SU-DHL-6 (cell line): ENCODE data around the gene TMEM238L.

Experiments
- H2AFZ ChIP-seq: fragments of 200-600 bp; sonication (generic); 2 replicates; pipeline ENCODE4 v1.6.1; 2014; ENCODE audit warnings: low read depth, mild to moderate bottlenecking, moderate library complexity, mixed read lengths, antibody characterized with exemption, low read length; ENCODE audit not compliant: severe bottlenecking
- H3F3A ChIP-seq: fragments of 200-600 bp; shearing (Covaris generic); 2 replicates; pipeline ENCODE4 v1.6.0; 2016; ENCODE audit warnings: antibody characterized with exemption, mild to moderate bottlenecking; ENCODE audit not compliant: insufficient read depth
- H3K27ac ChIP-seq: fragments of 200-600 bp; sonication (generic); 2 replicates; pipeline ENCODE4 v1.5.1; 2016; ENCODE audit warnings: low read depth, mild to moderate bottlenecking, low read length, moderate library complexity, mixed read lengths
- H3K27me3 ChIP-seq: fragments of 200-600 bp; sonication (generic), shearing (Covaris generic); 2 replicates; pipeline ENCODE4 v1.6.0; 2014; ENCODE audit warnings: mild to moderate bottlenecking, low read length
- H3K36me3 ChIP-seq: fragments of 200-600 bp; sonication (generic); 2 replicates; pipeline ENCODE4 v1.6.1; 2014; ENCODE audit warnings: mild to moderate bottlenecking, low read length, mixed read lengths
- H3K4me2 ChIP-seq: fragments of 300-600, 200-600 bp; shearing (Covaris generic), sonication (generic); 2 replicates; pipeline ENCODE4 v1.6.0; 2014; ENCODE audit warnings: low read length, low read depth, mild to moderate bottlenecking; ENCODE audit not compliant: poor library complexity, severe bottlenecking
- H3K4me3 ChIP-seq: fragments of 200-600 bp; sonication (generic); 2 replicates; pipeline ENCODE4 v1.5.1; 2014; ENCODE audit warnings: antibody characterized with exemption, low read length, mild to moderate bottlenecking, mixed read lengths; ENCODE audit not compliant: insufficient read depth, poor library complexity, severe bottlenecking
- H3K79me2 ChIP-seq: fragments of 200-600 bp; sonication (generic); 2 replicates; pipeline ENCODE4 v1.6.1; 2014; ENCODE audit warnings: mild to moderate bottlenecking, low read length, moderate library complexity; ENCODE audit not compliant: insufficient read depth
- H3K9ac ChIP-seq: fragments of 200-600 bp; sonication (generic); 2 replicates; pipeline ENCODE4 v1.7.0; 2014; ENCODE audit warnings: mild to moderate bottlenecking, low read length
- H3K9me2 ChIP-seq: fragments of 200-600 bp; sonication (generic); replicated peaks from 2 replicates; pipeline ENCODE4 v1.6.1; 2014; ENCODE audit warnings: low read length; ENCODE audit not compliant: insufficient read depth
- H3K9me3 ChIP-seq: fragments of 200-600 bp; sonication (generic); 2 replicates; pipeline ENCODE4 v1.6.1; 2014; ENCODE audit warnings: low read length, mixed read lengths; ENCODE audit not compliant: insufficient read depth
- H4K20me1 ChIP-seq: fragments of 200-600 bp; sonication (generic); 2 replicates; pipeline ENCODE4 v1.6.1; 2014; ENCODE audit warnings: low read depth, mild to moderate bottlenecking, antibody characterized with exemption, low read length, moderate library complexity, mixed read lengths
- EZH2phosphoT487 ChIP-seq: fragments of 200-600 bp; sonication (generic), shearing (Covaris generic); conservative IDR thresholded peaks from 2 replicates; pipeline ENCODE4 v1.6.1; 2018; ENCODE audit warnings: mild to moderate bottlenecking, antibody characterized with exemption, low read length, moderate library complexity, mixed read lengths
- TF ChIP-seq, protein P1 (sequence below): fragments of 200-600 bp; sonication (generic); IDR thresholded peaks from one replicate; pipeline ENCODE4 v1.5.1; 2017; ENCODE audit warnings: antibody characterized with exemption, mild to moderate bottlenecking, low read length, moderate library complexity; ENCODE audit not compliant: insufficient read depth, poor library complexity, severe bottlenecking

TMEM238L gene

GRCh38 chr17:10769840-10770239, 34.1 kb downstream of the TMEM238L start:
- Histone ChIP-seq H3K9me2 (no peaks in the 10 kb centered on the region), H3F3A (no peaks in the 10 kb centered on the region), H4K20me1 (no peaks in the 10 kb centered on the region), H3K9ac (no peak overlapping the region), H3K9me3 (no peaks in the 10 kb centered on the region), H3K4me3 (no peak overlapping the region), H3K27ac (no peak overlapping the region), H3K4me2 (no peak overlapping the region), H2AFZ (no peak overlapping the region), H3K79me2 (no peaks in the 10 kb centered on the region), H3K27me3 (no peaks in the 10 kb centered on the region; the same call in 1 of the 2 replicates), H3K36me3 (no peaks in the 10 kb centered on the region)
- TF ChIP-seq, protein P1, sequence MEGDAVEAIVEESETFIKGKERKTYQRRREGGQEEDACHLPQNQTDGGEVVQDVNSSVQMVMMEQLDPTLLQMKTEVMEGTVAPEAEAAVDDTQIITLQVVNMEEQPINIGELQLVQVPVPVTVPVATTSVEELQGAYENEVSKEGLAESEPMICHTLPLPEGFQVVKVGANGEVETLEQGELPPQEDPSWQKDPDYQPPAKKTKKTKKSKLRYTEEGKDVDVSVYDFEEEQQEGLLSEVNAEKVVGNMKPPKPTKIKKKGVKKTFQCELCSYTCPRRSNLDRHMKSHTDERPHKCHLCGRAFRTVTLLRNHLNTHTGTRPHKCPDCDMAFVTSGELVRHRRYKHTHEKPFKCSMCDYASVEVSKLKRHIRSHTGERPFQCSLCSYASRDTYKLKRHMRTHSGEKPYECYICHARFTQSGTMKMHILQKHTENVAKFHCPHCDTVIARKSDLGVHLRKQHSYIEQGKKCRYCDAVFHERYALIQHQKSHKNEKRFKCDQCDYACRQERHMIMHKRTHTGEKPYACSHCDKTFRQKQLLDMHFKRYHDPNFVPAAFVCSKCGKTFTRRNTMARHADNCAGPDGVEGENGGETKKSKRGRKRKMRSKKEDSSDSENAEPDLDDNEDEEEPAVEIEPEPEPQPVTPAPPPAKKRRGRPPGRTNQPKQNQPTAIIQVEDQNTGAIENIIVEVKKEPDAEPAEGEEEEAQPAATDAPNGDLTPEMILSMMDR, result no peak
- no peak for TF ChIP-seq EZH2phosphoT487

DNA sequence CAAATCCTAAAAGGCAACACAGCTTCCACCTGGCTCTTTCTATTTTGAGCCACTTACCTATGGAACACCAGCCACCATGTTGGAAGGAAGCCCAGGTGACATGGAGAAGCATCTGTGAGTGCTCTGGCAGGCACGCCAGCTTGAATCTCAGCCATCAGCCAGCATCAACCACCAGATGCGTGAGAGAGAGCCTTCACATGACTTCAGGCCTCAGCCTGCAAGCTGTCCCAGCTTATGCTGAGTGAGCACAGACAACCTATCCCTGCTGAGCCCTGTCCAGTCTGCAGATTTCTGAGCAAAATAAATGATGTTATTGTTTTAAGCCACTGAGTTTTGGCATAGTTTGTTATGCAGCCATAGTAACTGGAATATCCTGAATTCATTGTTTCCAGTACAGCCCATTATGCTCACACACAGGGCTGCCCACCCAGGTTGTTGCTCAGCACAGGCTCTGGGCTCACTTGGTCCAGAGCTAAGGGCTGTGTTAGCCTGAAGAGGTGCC, 35.1 kb downstream of the TMEM238L start:
- H4K20me1 ChIP-seq, result no peaks in the 10 kb centered on the region
- H3K9ac ChIP-seq, result no peak overlapping the region
- H3K36me3 ChIP-seq, result no peaks in the 10 kb centered on the region
- no peaks in the 10 kb centered on the region for H3K9me2 ChIP-seq
- H3F3A ChIP-seq, result no peaks in the 10 kb centered on the region
- H3K4me3 ChIP-seq, result no peak overlapping the region
- H2AFZ ChIP-seq, result no peak overlapping the region
- no peaks in the 10 kb centered on the region; the same call in 1 of the 2 replicates for H3K27me3 ChIP-seq
- no peaks in the 10 kb centered on the region for H3K9me3 ChIP-seq
- TF ChIP-seq EZH2phosphoT487, result no peak
- TF ChIP-seq, protein P1, result no peak
- H3K27ac ChIP-seq, result no peak overlapping the region
- no peak overlapping the region for H3K4me2 ChIP-seq
- no peaks in the 10 kb centered on the region for H3K79me2 ChIP-seq

- Histone ChIP-seq H4K20me1 (no peaks in the 10 kb centered on the region), H3K4me3 (no peak overlapping the region), H3K4me2 (no peak overlapping the region), H2AFZ (no peak overlapping the region), H3K9ac (no peak overlapping the region), H3K79me2 (no peaks in the 10 kb centered on the region), H3K9me3 (no peaks in the 10 kb centered on the region), H3K27ac (no peak overlapping the region), H3K27me3 (no peaks in the 10 kb centered on the region; the same call in 1 of the 2 replicates), H3F3A (no peaks in the 10 kb centered on the region), H3K36me3 (no peaks in the 10 kb centered on the region), H3K9me2 (no peaks in the 10 kb centered on the region)
- TF ChIP-seq, protein P1, result no peak
Observed at GRCh38 chr17:10767232-10767631, 36.7 kb downstream of the TMEM238L start.
